Raji (cell line): ENCODE measurements around the gene EXPH5.

Experiments used
- POLR2A ChIP-seq: IDR thresholded peaks from 2 replicates; pipeline ENCODE4 v1.6.1; 2011; ENCODE audit warnings: low read depth, low read length, control low read depth; ENCODE audit not compliant: insufficient read depth

Gene EXPH5

GRCh38 chr11:108541531-108541930 is 52.0 kb downstream of the EXPH5 start:
- TF ChIP-seq POLR2A, result no peak

DNA sequence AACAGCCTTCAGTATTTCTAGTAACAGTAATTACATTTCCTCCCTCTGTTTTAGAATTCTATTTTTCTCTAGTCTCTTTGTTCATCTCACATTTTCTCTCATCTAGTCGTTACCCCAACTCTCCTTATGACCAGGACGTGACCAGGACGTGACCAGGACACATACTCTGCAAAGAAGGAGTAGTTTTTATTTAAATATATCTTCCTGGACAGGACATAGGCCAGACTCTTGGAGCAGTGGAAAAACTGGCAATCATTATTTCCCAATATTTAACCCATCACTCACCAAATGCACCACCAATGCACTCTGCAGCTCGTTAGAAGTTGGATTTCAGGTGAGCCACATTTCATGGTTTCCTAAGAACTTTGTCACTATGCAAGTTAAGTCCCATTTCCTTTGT is 55.1 kb downstream of the EXPH5 start:
- TF ChIP-seq POLR2A, result no peak

DNA sequence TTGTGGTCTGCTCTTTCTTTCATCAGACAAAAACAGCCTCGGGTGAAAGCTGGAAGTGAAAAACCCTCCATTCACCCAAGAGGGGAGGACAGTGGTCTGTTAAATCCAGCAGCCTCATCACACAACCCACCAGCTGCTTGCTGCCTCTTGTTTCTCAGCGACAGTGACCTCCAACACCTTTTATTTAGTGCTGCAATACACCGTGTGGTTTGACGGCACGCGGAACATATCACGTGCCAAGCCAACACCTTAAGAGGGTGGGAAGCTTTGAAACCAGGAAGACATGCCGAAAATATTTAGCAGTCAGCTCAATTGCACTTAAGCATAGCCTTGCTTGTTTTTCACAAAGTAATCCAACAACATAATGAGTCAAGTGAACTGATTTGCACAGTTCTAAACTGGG is 55.5 kb downstream of the EXPH5 start:
- TF ChIP-seq POLR2A, result no peak

DNA sequence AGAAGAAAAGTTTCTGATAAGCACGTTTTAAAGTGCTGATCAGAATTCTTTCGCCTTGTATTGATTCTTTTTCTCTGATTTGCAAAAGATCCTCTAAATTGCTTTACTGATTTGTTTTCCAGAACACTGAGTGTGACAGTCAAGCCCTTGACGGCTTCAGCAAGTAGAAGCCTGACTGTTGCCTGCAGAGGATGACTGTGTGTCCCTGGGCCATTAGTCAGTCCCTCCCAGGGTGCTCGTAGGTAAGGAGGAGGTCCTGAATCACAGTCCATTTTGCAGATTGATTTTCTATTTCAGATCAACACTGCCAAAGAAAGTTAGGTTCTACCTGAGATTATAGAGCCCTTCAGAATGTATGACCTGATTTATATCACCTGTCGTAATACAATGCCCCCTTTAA is 56.8 kb downstream of the EXPH5 start:
- no peak for TF ChIP-seq POLR2A

- no peak for TF ChIP-seq POLR2A
Observed at GRCh38 chr11:108535384-108535955, 58.1 kb downstream of the EXPH5 start.

GRCh38 chr11:108534274-108534882 is 59.2 kb downstream of the EXPH5 start:
- no peak for TF ChIP-seq POLR2A

GRCh38 chr11:108530426-108530825 is 63.1 kb downstream of the EXPH5 start:
- no peak for TF ChIP-seq POLR2A

DNA sequence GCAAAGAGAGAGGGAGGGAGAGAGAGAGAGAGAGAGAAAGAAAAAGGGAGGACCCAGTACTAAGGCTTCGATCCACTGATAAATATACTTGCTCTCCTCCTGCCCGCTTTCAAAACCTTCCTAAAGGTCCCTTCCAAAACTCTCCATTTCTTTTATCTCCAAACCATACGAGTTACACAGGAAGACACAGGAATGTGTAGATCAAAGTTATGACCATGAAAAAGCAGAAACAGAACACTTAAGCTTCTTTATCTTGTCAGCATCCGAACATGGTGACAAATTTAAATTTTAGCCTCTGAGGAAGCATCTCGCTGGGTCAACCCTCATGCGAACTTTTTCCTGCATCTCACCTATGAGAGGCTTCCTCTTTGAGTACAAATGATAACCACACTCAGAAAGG is 66.2 kb downstream of the EXPH5 start:
- TF ChIP-seq POLR2A, result no peak

GRCh38 chr11:108525161-108525560 is 68.4 kb downstream of the EXPH5 start:
- no peak for TF ChIP-seq POLR2A

GRCh38 chr11:108524422-108524821 is 69.1 kb downstream of the EXPH5 start:
- no peak for TF ChIP-seq POLR2A

GRCh38 chr11:108522318-108522717 is 71.2 kb downstream of the EXPH5 start:
- TF ChIP-seq POLR2A, result no peak

GRCh38 chr11:108518581-108518980 is 75.0 kb downstream of the EXPH5 start:
- no peak for TF ChIP-seq POLR2A

DNA sequence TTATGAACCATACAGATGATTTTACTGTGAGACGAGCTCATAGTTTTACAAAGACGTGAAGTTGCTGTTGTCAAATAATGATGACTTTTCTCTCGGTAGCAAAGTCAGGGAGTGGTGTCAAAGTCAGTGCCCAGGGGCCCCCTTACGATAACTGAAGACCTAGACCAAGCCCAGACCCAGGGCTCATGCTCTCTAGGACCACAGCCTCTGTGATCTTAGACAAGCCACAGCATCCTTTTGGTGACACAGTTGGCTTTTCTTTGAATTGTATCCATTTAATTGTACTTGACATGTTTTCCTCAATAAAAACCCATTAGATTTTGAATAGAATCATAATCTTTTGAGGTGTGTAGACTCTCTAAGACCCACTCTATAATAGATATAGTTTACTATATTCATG is 77.4 kb downstream of the EXPH5 start:
- no peak for TF ChIP-seq POLR2A

GRCh38 chr11:108512708-108513107 is 80.9 kb downstream of the EXPH5 start:
- TF ChIP-seq POLR2A, result no peak

DNA sequence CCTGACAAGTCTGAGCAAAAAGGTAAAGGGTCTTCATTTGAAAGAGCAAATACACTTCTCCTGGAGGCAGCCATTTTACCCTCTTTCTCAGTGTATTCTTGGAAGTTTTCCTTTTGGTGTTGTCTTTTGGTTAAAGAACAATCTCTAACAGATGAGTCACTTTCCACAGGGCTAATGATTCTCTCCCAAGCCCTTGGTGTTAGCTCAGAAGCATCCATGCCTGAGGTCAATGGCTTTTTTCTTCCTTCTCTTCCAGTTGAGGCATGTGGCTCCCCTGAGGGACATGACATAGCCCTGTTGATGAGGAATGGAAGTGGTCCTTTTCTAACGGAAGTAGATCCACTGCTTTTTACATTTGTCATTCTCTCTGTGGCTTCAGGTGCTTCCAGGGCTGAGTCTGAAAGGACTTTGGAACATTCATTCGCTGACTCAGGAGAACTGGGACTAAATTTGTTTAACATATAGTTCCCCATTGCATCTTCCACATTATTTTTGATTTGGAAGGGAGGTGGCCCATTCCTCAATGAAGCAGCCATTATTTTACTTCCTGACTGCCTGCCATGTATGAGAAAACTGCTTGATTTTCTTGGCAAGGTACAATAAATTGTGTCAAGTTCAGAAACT is 81.6 kb downstream of the EXPH5 start:
- no peak for TF ChIP-seq POLR2A

DNA sequence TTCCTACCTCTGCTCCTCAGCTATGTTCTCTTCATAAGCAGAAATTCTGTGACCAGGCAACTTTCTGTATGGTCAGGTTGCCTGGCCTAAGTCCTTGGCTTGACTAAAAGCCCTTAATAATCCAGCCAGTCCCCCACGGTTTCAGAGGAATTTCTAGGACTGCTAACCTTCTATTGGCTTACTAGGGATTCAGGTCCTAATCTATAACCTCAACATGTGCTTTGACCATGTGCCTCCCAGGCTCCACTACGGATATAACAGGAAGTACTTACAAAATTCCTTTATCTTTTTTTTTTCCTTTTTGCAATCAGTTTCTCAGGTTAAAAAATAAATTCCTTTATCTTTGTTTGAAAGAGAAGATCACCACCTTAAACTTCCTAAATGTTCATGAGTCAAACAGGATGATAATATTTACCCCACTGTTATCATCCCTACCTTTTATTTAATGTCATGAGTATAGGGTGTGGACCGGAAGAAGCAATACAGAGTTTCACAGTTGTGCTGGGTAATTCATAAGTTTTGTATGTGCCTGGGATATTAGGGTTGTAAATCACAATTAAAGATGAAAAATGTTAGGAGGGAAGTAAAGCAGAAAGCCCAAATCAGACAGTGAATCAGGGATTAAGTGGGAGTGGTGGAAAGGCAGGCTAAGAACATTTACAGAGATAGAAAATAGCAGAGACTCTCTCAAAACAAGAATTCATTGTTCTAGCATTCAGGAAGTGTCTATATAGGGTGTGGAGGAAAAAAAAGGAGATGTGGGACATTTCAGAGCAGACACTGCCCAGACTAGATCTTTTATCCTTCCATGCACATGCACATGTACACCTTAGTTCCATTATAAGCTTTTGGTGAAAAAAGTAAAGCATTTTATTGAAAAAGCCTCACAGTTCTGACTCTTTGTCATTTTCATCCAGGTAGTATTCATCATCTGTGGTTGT is 84.6 kb downstream of the EXPH5 start:
- TF ChIP-seq POLR2A, result no peak

DNA sequence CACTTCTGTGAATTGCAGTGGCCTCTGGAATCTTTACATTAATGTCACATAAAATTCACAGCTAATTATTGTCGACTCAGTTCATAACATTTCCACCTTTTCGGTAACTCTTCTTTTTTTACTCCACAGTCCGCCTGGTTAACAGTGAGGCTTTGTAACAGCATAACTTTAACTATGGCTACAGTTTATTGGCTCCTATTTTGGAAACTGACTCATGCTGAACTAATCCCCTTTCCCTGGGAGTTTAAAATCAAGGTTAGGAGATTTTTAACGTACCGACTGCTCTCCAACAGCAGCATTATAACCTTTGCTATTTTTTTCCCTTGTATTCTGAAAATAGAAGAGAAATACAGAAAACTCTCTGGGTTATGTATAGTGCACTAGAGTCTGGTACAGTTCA is 92.2 kb downstream of the EXPH5 start:
- TF ChIP-seq POLR2A, result no peak
